ENCODE results near the gene UBE2G2.

UBE2G2 gene

GRCh38 chr21:44801468-44802395, at the start of gene UBE2G2:
Gene UBE2G2, minus strand, starts transcription at chr21:44801820. Its CDS starts 72 bp downstream, at chr21:44801748.
- FAIRE-seq = no peak

DNA sequence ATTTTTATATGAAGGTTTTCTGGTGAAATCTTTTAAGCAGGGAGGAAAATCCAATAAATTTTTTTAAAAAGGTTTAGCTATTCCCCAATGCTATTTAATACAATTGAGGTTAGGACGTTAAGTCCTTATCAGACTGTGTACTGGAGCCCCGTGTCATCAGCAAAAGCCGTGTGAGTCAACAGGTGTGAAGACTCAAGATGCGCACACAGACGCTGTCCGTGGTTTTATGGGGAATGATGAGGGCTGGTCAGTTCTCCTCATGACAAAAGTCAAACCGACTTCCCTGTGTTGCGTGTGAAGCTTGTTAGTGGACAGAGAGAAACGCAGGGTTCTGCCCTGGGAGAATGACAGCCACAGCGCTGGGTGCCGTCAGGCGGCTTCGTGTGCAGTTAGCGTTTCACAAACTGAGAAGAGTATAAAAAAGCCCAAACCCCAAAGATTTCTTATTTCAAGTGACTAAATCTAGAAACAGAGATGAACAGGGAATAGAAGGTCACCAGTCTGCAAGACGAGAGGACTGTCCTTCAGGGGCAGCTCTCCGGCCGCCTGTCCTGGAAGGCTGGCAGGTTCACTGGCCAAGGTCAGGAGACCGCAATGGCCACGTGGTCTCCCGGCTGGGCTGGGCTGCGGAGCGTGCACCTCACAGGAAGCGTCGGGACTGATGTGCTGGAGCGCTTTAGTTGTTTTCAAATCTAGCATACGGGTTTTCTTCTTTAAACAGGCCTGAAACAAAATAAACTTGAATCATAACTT, 49.5 kb upstream of the UBE2G2 start:
- FAIRE-seq = no peak

- no peak for FAIRE-seq
Measured at GRCh38 chr21:44850208-44850800, 48.7 kb upstream of the UBE2G2 start.

DNA sequence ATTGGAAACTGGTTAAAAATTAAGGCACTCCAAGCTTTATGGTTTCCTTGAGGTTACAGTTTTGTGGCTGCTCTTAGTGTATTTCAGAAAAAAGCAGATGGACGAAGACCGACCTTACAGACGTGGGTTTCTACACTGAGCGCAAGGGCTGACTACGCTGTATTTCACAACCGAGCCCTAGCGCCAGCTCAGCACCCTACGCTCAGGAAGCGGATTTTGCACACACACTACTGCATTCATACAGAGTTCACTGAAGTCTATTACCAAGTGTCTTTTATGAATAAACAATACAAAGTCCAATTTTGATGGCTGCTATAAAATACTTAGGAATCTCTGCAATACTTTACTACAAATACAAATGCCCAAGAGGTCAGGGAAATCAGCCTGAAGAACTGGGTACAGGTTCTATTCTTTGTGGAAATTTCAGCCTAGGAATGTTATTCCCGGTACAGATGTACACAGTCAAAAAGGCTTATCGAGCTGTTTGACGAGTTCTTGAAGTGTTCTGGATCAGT, 48.1 kb upstream of the UBE2G2 start:
- no peak for FAIRE-seq

GRCh38 chr21:44848821-44849521, 47.4 kb upstream of the UBE2G2 start:
- no peak for FAIRE-seq

- FAIRE-seq = no peak
Measured at GRCh38 chr21:44847261-44848056, 45.8 kb upstream of the UBE2G2 start.

DNA sequence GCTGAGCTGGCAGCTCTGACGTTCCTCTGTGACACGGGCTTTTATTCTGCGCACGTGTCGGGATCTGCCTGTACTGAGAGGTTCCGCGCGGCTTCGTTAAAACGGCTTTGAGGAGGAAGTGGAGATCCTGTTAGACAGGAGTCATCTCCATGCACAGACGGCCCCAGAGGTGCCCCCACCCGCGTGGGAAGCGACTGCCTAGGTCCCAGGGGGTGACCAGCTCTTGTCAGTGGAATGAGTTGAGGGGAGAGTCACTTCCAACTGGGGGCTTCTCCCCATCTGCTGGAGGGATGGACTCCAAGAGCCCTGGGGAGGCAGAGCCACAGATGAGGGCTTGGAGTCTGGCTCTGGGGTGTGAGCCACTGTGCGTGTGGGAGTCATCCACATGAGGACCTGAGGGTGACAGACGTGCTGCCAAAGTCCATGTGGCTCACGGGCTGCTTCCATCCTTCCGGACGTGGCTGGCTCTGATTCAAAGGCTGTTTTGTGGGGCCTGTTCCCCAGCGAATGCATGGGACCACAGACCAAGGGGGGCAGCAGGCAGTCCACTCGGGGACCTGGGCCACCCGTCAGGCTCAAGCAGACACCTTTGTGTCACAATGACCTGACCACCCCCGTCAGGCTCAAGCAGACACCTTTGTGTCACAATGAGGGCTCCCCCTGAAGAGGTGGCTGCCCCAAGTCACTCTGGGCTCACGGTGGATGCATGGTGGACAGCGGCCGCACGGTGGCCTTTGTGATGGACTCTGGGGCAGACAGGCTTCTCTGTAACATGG, 45.1 kb upstream of the UBE2G2 start:
- no peak for FAIRE-seq

- no peak for FAIRE-seq
Measured at GRCh38 chr21:44846224-44846484, 44.5 kb upstream of the UBE2G2 start.

DNA sequence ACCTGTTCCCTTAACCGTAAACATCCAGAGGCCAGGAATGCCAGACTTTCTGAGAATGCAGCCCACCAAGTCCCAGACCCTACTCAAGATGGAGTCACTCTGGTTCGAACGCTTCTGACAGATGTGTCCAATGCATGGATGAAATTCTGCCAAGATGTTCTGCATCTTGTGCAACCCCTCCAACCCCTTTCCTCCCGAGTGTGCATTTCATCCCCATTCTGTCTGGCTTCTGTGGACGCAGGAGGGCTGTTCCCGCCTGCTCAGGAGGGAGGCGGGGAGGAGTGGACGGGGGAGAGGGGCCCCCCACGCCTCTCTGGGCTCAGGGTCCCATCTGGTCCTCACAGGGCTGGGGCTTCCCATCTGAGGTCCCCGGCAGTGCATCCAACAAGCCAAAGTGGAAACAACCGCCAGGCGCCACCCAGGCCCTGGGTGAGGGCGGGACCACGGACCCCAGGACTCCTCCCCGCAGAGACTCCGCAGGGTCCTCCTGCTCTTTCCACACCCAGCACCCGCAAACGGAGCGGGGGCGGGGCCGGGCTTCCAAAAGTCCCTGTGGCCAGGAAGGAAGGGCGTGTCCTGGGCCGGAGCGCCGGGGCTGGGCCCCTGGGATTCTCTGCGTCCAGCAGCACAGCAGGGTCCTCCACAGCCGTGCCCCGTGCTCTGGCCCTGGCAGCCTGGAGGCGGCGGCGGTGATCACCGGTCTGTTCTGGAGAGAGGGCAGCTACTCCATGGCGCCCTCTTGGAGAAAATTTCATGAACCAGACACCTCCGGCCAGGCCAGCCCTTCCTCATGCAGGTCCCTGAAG, 44.0 kb upstream of the UBE2G2 start:
- FAIRE-seq = no peak

DNA sequence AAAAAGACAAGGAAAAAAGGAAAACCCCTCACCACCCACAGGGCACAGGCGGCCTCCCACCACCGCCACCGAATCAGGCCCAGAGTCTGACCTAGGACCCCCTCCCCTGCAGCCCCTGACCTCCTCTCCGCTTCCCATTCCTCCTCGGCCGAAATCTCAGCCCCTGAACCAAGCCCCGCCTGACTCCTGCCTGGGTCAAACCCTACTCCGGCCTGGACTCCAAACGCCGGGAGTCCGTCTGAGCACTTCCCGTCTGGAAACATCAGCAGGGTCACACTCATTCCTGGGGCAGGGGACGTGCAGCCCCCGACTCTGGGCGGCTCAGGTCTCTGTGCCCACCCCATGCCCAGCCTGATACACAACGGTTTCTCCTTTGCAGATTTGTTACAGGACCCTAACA, 42.6 kb upstream of the UBE2G2 start:
- no peak for FAIRE-seq

GRCh38 chr21:44842721-44843445, 41.3 kb upstream of the UBE2G2 start:
- no peak for FAIRE-seq

- FAIRE-seq = no peak
Measured at GRCh38 chr21:44842087-44842486, 40.5 kb upstream of the UBE2G2 start.

DNA sequence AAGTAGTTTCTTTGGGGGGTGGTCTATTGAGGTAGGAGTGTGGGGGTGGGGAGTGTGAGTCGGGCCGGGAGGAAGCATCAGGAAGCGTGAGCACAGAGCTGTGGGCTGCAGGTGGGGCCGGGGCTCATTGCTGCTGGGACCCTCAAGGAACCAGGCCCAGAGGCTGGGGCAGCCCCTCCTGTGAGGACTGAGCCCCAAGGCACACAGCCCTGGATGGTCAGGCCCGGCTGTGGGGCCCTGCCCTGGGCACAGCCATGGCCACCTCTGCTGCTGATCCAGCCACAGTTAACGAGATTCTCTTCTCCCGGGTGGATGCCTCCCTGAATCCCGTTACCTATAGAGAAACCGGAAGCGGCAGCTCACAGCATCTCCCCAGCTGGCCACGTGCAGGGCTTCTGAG, 39.2 kb upstream of the UBE2G2 start:
- no peak for FAIRE-seq

DNA sequence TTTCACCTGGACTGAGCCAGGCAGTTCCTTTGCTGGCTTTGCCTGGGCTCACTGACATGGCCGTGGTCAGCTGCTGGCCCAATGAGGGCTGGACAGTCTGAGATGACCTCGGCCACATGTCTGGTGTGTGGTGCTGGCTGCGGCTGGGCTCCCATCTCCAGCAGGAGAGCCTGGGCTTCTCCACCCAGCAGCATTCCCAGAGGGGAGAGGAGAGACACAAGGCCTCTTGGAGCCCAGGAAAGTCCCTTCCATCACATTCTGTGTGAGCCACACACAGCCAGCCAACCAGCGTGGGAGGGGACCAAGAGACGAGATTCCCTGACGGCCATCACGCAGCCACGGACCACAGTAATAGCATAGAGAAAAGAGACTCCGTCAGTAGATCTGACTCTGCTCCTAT, 37.3 kb upstream of the UBE2G2 start:
- no peak for FAIRE-seq

DNA sequence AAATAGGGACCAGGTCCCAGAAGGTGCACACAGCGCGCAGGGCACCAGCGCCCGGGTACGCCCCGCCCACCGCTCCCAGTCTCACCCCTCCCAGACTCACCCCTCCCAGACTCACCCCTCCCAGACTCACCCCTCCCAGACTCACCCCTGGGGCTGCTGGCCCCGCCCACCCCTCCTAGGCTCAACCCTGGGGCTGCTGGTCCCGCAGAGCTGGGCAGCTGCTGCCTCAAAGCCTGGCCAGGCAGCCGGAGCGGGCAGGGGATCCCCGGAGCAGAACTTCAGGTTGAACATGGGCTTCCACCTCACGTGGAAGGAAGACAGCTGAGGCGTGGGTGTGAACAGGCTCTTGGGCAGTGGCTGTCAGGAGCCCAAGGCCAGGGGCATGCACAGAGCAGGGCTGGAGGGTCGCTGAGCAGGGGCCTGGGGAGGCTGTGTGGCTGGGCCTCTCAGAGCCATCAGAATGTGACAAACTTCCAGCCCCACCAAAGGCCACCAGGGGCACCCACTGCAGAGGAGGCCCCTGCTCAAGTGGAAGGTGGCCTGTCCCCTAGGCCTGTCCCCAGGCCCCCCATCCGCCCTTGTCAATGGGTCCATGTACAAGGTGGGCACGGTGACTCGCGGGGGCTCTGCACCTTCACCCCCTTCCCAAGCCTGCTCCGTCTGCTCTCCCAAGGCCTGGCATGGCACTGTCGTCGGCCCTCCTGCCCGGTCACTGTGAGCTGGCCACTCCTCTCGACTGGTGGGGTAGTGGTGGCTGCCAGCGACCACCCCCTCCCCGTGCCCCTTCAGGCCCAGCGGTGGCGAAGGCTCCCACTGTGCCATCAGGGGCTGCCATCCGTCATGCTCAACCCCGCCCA, 36.6 kb upstream of the UBE2G2 start:
- FAIRE-seq = no peak

GRCh38 chr21:44837537-44837936, 35.9 kb upstream of the UBE2G2 start:
- no peak for FAIRE-seq

GRCh38 chr21:44836666-44837471, 35.2 kb upstream of the UBE2G2 start:
- FAIRE-seq = no peak

- no peak for FAIRE-seq
Measured at GRCh38 chr21:44836349-44836665, 34.7 kb upstream of the UBE2G2 start.
